Upper lobe of left lung (tissue), 6 donors: Measurements from ENCODE around the gene UQCC2. TPM values are rescaled to one million over a fixed set of nuclear protein-coding genes. Genes with fewer than 3 reads are reported as not detected.

Experiments
- ATAC-seq, 2 donors: fragments of 200-7000 bp; cut with Tn5 transposase; one replicate each; pipeline ENCODE4 v1.9.1; 2022; ENCODE audit warnings: mild to moderate bottlenecking in 2 of 2, moderate library complexity in 2 of 2; ENCODE audit not compliant: low FRiP score in 2 of 2
- DNase-seq, 2 donors: peaks; one replicate each; pipeline ENCODE4 v3.0.0-alpha.2; 2019 to 2020
- H3K27ac ChIP-seq, 4 donors: fragments of 200-600 bp; sonication (generic); one replicate each; pipeline ENCODE4 v1.5.1; 2016 to 2019
- H3K27me3 ChIP-seq, 4 donors: fragments of 200-600 bp; sonication (generic); one replicate each; pipeline ENCODE4 v1.5.1; 2017 to 2019
- H3K36me3 ChIP-seq, 4 donors: fragments of 200-600 bp; sonication (generic); one replicate each; pipeline ENCODE4 v1.5.1; 2016 to 2019
- H3K4me1 ChIP-seq, 4 donors: fragments of 200-600 bp; sonication (generic); one replicate each; pipeline ENCODE4 v1.5.1; 2018 to 2019
- H3K4me3 ChIP-seq, 4 donors: fragments of 200-600 bp; sonication (generic); one replicate each; pipeline ENCODE4 v1.5.1; 2017 to 2019; ENCODE audit warnings: mild to moderate bottlenecking in 2 of 4, moderate library complexity in 1 of 4
- H3K9me3 ChIP-seq, 4 donors: fragments of 200-600 bp; sonication (generic); one replicate each; pipeline ENCODE4 v1.5.1; 2018 to 2019
- CTCF ChIP-seq, 6 experiments: fragments of 450-650 bp in 4 of 6; fragments of 200-600 bp in 2 of 6; sonication (generic) in 2 of 6; IDR thresholded peaks; one replicate each; pipeline ENCODE4 v1.5.1; 2016 to 2019; ENCODE audit warnings: antibody characterized with exemption in 6 of 6
- EP300 ChIP-seq, 4 donors: sonication (generic); formaldehyde crosslinking; IDR thresholded peaks; one replicate each; pipeline ENCODE4 v1.5.1; 2017; ENCODE audit warnings: antibody characterized with exemption in 4 of 4, control low read depth in 2 of 4
- POLR2A ChIP-seq, 4 donors: fragments of 450-650 bp; IDR thresholded peaks; one replicate each; pipeline ENCODE4 v1.5.1; 2016 to 2017; ENCODE audit warnings: antibody characterized with exemption in 4 of 4, mild to moderate bottlenecking in 2 of 4
- POLR2AphosphoS5 ChIP-seq, 2 donors: sonication (generic); formaldehyde crosslinking; IDR thresholded peaks; one replicate each; pipeline ENCODE4 v1.5.1; 2017; ENCODE audit warnings: antibody characterized with exemption in 2 of 2
- WGBS, 2 donors: methylation state at CpG; one replicate each; pipeline ENCODE4 v1.1.5; 2017 to 2018; 5-methylcytosine and 5-hydroxymethylcytosine counted together
- total RNA-seq, 6 donors: library from RNA; depleted of rRNA in 4 of 6; stranded (reverse); fragments of >200 nt in 4 of 6; gene quantifications; one replicate each; pipeline versions ENCODE4 v1.1.0 to v1.2.1, GENCODE V29; 2016 to 2021
- donor health status: DM: no; HTN: no; CAD: no; lungs with moderate emphysema.
- donor health status: DM: no; HTN: yes; CAD: no; lungs with severe emphysema.

The UQCC2 gene
- total RNA-seq, 6 donors from 2014 or later = 8.9 to 53.0 (median 18.2) TPM

GRCh38 chr6:33672808-33673207 is 38.7 kb downstream of the UQCC2 start:
- no peak overlapping the region for H3K4me3 ChIP-seq
- H3K9me3 ChIP-seq = no peaks in the 10 kb centered on the region
- TF ChIP-seq CTCF (IDR thresholded peaks at IDR 0.05) (peak in 4 of 6 experiments; percentile 9 to 49 (median 30)), EP300 (IDR thresholded peaks at IDR 0.05) (no peak), POLR2A (IDR thresholded peaks at IDR 0.05) (no peak), POLR2AphosphoS5 (IDR thresholded peaks at IDR 0.05) (no peak)
- peak overlapping the region in 1 of 4 donors; percentile 4 for H3K27ac ChIP-seq
- DNase-seq (no peak), ATAC-seq (peak; percentile 62 to 91)
- no peaks in the 10 kb centered on the region for H3K4me1 ChIP-seq
- H3K27me3 ChIP-seq = no peaks in the 10 kb centered on the region
- WGBS, 2 donors = 0 to 66% methylated on average over 1 to 5 of the region's 5 CpGs
- peaks cover 37 to 100% (median 90%) of the 10 kb centered on the region in 4 donors for H3K36me3 ChIP-seq

GRCh38 chr6:33671744-33672072 is 39.8 kb downstream of the UQCC2 start:
- H3K27me3 ChIP-seq = no peaks in the 10 kb centered on the region
- H3K27ac ChIP-seq = no peak overlapping the region
- peaks cover 33 to 100% (median 90%) of the 10 kb centered on the region in 4 donors for H3K36me3 ChIP-seq
- no peaks in the 10 kb centered on the region for H3K9me3 ChIP-seq
- TF ChIP-seq POLR2A (IDR thresholded peaks at IDR 0.05) = no peak
- no peak for TF ChIP-seq CTCF (IDR thresholded peaks at IDR 0.05)
- TF ChIP-seq POLR2AphosphoS5 (IDR thresholded peaks at IDR 0.05) = no peak
- TF ChIP-seq EP300 (IDR thresholded peaks at IDR 0.05) = no peak
- ATAC-seq (no peak), DNase-seq (no peak)
- WGBS, 2 donors = 100% methylated on average over 3 of the region's 3 CpGs; no CpG with 5 or more reads in 1 of the 2 donors
- no peaks in the 10 kb centered on the region for H3K4me1 ChIP-seq
- no peak overlapping the region for H3K4me3 ChIP-seq

- 77 to 83% methylated on average over 17 to 30 of the region's 30 CpGs for WGBS, 2 donors
- Histone ChIP-seq H3K9me3 (no peaks in the 10 kb centered on the region), H3K27me3 (no peaks in the 10 kb centered on the region), H3K27ac (no peak overlapping the region), H3K36me3 (peaks cover 31 to 99% (median 88%) of the 10 kb centered on the region in 4 donors), H3K4me1 (no peaks in the 10 kb centered on the region), H3K4me3 (no peak overlapping the region)
- DNase-seq = peak in 1 of 2 donors; percentile 85
- TF ChIP-seq POLR2A (IDR thresholded peaks at IDR 0.05) = no peak
- TF ChIP-seq CTCF (IDR thresholded peaks at IDR 0.05) = no peak
- no peak for TF ChIP-seq POLR2AphosphoS5 (IDR thresholded peaks at IDR 0.05)
- TF ChIP-seq EP300 (IDR thresholded peaks at IDR 0.05) = no peak
- ATAC-seq = no peak
These were observed 40.3 kb downstream of the UQCC2 start for GRCh38 chr6:33670971-33671743.

GRCh38 chr6:33670086-33670660 is 41.3 kb downstream of the UQCC2 start:
- Histone ChIP-seq H3K27me3 (no peaks in the 10 kb centered on the region), H3K4me3 (no peak overlapping the region), H3K27ac (no peak overlapping the region), H3K4me1 (no peaks in the 10 kb centered on the region), H3K36me3 (peaks cover 26 to 99% (median 88%) of the 10 kb centered on the region in 4 donors), H3K9me3 (no peaks in the 10 kb centered on the region)
- no peak for TF ChIP-seq POLR2AphosphoS5 (IDR thresholded peaks at IDR 0.05)
- no peak for TF ChIP-seq EP300 (IDR thresholded peaks at IDR 0.05)
- no peak for TF ChIP-seq POLR2A (IDR thresholded peaks at IDR 0.05)
- no peak for TF ChIP-seq CTCF (IDR thresholded peaks at IDR 0.05)
- 90 to 97% methylated on average over 15 to 21 of the region's 21 CpGs for WGBS, 2 donors
- peak in 1 of 2 donors; percentile 69 for DNase-seq
- ATAC-seq = no peak
